Pancreas (tissue), 10 donors: ENCODE data around the gene GPR61. TPM values are rescaled to one million over a fixed set of nuclear protein-coding genes. Genes with fewer than 3 reads are reported as not detected.

Source experiments
- ATAC-seq, 4 donors: fragments of 200-7000 bp; cut with Tn5 transposase; one replicate each; pipeline versions ENCODE4 v1.8.0 to v1.9.1; 2020; ENCODE audit warnings: mild to moderate bottlenecking in 4 of 4, moderate library complexity in 4 of 4
- DNase-seq, 6 donors: peaks; one replicate each; pipeline ENCODE4 v3.0.0-alpha.2; 2020
- FAIRE-seq: peaks from 2 replicates; lab custom pipeline; 2012; peaks lifted over from hg19 to GRCh38; lab: Jason Lieb, UNC
- H3K27ac ChIP-seq, 4 donors: fragments of 200-600 bp; sonication (generic); 1 replicate in 3 of 4; 2 replicates in 1 of 4; pipeline versions ENCODE4 v1.5.0 to v1.8.0; 2020
- H3K27me3 ChIP-seq, 4 donors: fragments of 200-600 bp; one replicate each; pipeline ENCODE4 v1.8.0; 2021
- H3K36me3 ChIP-seq, 3 donors: fragments of 200-600 bp; sonication (generic) in 1 of 3; one replicate each; pipeline versions ENCODE4 v1.5.0 to v1.8.0; 2020 to 2021
- H3K4me1 ChIP-seq, 3 donors: fragments of 200-600 bp; one replicate each; pipeline ENCODE4 v1.8.0; 2021
- H3K4me3 ChIP-seq, 4 donors: fragments of 200-600 bp; sonication (generic) in 2 of 4; one replicate each; pipeline versions ENCODE4 v1.5.0 to v1.8.0; 2020 to 2021
- H3K9me3 ChIP-seq, 4 donors: fragments of 200-600 bp; one replicate each; pipeline ENCODE4 v1.8.0; 2021
- WGBS, 2 donors: extraction: QIAGEN DNeasy Blood & Tissue Kit; methylation state at CpG; one replicate each; pipeline ENCODE4 v1.1.7; 2013; 5-methylcytosine and 5-hydroxymethylcytosine counted together
- intact Hi-C, 3 donors: fragments of 100-400 bp; cut with DNase I; formaldehyde crosslinking; loops; one replicate each; pipeline versions ENCODE4 v1.11.1 to v1.14.2; 2022
- polyA plus RNA-seq, 2 donors: library from polyadenylated mRNA; stranded (reverse); fragments of 200-250 nt; gene quantifications; one replicate each; pipeline ENCODE4 v1.2.3, GENCODE V29; 2013
- total RNA-seq, 6 donors: library from RNA; stranded (reverse); fragmentation: NEBNext Ultra II Directional in 4 of 6; extraction: Animal tissue kit (Norgen Biotek cat#: 25700) in 4 of 6; gene quantifications; one replicate each; pipeline versions ENCODE4 v1.2.1 to v1.2.4, GENCODE V29; 2021 to 2023
- TF ChIP-seq, protein P1 (sequence below), 4 donors: fragments of 200-600 bp; sonication (generic) in 3 of 4; IDR thresholded peaks; one replicate each; pipeline versions ENCODE4 v1.5.0 to v1.8.0; 2021; ENCODE audit warnings: antibody characterized with exemption in 4 of 4
- donor health status: healthy with polysubstance abuse.
- donor health status: DM: no; HTN: no; CAD: no; lungs with moderate emphysema.
- donor health status: DM: no; HTN: no; CAD: no.
- donor health status: control.
- donor health status: control.
- donor health status: Bipolar disorder and iron deficiency.
- donor health status: DM: yes; HTN: yes; CAD: no.
- donor health status: DM: no; HTN: no; CAD: no.
- donor health status: DM: no; HTN: no; CAD: no.
- donor health status: DM: yes; HTN: yes; CAD: no.

GPR61 gene, protein sequence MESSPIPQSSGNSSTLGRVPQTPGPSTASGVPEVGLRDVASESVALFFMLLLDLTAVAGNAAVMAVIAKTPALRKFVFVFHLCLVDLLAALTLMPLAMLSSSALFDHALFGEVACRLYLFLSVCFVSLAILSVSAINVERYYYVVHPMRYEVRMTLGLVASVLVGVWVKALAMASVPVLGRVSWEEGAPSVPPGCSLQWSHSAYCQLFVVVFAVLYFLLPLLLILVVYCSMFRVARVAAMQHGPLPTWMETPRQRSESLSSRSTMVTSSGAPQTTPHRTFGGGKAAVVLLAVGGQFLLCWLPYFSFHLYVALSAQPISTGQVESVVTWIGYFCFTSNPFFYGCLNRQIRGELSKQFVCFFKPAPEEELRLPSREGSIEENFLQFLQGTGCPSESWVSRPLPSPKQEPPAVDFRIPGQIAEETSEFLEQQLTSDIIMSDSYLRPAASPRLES
- total RNA-seq (under 1 TPM in 1 of 6 donors, not detected in 5; 0.09 TPM), polyA plus RNA-seq (under 1 TPM in 1 of 2 donors, not detected in 1; 0.19 TPM)

DNA sequence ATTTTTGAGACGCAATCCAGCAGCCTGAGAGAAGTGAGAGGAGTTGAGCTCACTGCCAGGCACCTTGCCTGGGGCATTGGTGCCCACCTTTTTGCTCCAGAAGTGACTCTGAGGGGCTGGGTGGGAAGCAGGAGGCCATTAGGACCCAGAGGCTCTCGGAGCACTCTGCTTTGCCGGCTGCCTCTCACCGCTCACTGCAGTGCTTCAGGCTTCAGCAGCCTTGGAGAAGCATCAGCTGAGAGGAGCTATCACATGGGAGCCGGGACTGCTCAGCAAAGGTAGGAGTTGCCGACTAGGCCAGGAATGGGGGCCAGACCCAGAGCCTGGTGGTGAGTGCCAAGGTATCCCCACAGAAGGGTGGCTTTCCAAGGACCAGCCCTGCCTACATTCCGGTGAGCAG, at the start of gene GPR61:
Gene GPR61 (plus strand): TSS at position 197 of the 400 bp plus-strand sequence. CDS start 3,151 bp downstream, outside the sequence.
- H3K36me3 ChIP-seq = no peaks in the 10 kb centered on the region
- H3K27me3 ChIP-seq = no peaks in the 10 kb centered on the region
- no peaks in the 10 kb centered on the region for H3K4me1 ChIP-seq
- TF ChIP-seq, protein P1, sequence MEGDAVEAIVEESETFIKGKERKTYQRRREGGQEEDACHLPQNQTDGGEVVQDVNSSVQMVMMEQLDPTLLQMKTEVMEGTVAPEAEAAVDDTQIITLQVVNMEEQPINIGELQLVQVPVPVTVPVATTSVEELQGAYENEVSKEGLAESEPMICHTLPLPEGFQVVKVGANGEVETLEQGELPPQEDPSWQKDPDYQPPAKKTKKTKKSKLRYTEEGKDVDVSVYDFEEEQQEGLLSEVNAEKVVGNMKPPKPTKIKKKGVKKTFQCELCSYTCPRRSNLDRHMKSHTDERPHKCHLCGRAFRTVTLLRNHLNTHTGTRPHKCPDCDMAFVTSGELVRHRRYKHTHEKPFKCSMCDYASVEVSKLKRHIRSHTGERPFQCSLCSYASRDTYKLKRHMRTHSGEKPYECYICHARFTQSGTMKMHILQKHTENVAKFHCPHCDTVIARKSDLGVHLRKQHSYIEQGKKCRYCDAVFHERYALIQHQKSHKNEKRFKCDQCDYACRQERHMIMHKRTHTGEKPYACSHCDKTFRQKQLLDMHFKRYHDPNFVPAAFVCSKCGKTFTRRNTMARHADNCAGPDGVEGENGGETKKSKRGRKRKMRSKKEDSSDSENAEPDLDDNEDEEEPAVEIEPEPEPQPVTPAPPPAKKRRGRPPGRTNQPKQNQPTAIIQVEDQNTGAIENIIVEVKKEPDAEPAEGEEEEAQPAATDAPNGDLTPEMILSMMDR (IDR thresholded peaks at IDR 0.05) = no peak
- DNase-seq (no peak), ATAC-seq (no peak), FAIRE-seq (no peak)
- H3K4me3 ChIP-seq = no peak within 1 kb of the TSS
- intact Hi-C loops = loop anchor here (5.0 to 10.0 kb wide), 5 partner anchors 88 to 445 kb away; partner anchors contain the start of gene AHCYL1 (in 1 of the 3)
- no peaks in the 10 kb centered on the region for H3K9me3 ChIP-seq
- no peak within 1 kb of the TSS for H3K27ac ChIP-seq
- 60 to 61% methylated on average over 7 of the region's 7 CpGs for WGBS, 2 donors

DNA sequence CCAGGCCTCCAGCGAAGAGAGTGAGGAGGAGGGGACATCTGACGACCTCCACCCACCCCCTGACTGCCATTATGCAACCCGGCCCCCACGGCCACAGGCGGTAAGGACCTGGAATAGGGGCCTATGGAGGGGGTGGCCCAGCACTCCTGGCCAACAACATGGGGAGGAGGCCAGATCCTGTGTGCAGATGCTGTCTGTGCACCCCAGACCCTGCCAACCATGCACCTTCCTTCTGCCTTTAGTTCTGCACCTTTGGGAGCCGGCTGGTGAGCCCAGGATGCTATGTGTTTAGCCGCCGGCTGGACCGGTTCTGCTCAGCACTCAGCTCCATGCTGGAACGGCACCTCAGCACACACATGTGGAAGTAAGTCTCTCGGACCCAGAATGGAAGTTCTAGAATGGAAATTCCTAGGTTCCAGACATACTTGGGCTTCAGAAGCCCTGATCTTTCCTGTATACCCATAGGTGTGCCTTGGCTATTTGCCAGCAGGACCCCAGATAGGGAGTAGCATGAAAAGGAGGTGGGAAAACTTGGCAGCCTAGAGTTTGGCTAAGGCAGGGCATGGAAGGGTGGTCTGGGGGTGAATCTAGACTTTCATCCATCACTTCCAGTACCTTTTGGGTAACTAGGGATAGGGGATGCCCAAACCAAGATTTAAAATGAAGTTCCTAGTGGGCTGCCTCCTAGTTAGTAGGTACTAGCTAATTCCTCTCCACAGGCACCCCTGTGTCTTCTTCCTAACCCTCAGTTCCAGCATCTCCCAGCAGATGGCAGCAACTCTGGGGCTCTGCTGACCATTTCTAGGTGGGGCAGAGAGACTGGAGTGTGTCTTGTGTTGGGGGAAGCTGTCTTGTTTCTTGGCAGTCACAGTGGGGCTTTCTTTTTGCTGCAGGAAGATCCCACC, 49.4 kb upstream of the GPR61 start:
- H3K4me1 ChIP-seq = peaks cover 0 to 7% (median 6%) of the 10 kb centered on the region in 3 donors
- intact Hi-C loops = loop anchor here in 1 of 3 donors (5.0 kb wide), 1 partner anchor 42 kb away; no protein-coding TSS in a partner anchor
- no peak overlapping the region for H3K27ac ChIP-seq
- H3K4me3 ChIP-seq = no peak overlapping the region
- DNase-seq = peak in 5 of 6 donors; percentile 48 to 78 (median 74)
- FAIRE-seq = no peak
- H3K27me3 ChIP-seq = no peaks in the 10 kb centered on the region
- TF ChIP-seq, protein P1 (IDR thresholded peaks at IDR 0.05) = peak; percentile 70 to 80 (median 70)
- peak in 3 of 4 donors; percentile 51 to 61 (median 59) for ATAC-seq
- H3K9me3 ChIP-seq = no peaks in the 10 kb centered on the region
- WGBS, 2 donors = 75 to 77% methylated on average over 11 of the region's 11 CpGs
- H3K36me3 ChIP-seq = no peaks in the 10 kb centered on the region

DNA sequence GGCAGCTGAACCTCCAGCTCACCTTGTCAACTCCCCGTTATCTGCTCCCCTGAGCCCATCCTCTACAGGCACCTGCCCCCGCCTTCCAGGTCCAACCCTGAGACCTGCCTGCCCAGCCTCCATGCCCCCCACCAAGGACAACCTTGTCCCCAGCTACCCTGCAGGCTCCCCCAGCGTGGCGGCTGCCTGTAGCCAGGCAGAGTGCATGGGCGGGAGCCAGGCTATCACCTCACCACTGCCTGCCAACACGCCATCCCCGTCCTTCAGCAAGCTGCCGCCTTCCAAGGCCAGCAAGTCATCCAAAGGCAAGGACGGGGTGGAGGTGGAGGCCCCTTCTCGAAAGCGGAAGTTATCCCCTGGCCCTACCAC, 48.8 kb upstream of the GPR61 start:
- 70 to 72% methylated on average over 11 of the region's 11 CpGs for WGBS, 2 donors
- FAIRE-seq (no peak), DNase-seq (peak in 1 of 6 donors; percentile 45), ATAC-seq (no peak)
- peaks cover 0 to 7% (median 6%) of the 10 kb centered on the region in 3 donors for H3K4me1 ChIP-seq
- no peak overlapping the region for H3K27ac ChIP-seq
- no peaks in the 10 kb centered on the region for H3K9me3 ChIP-seq
- TF ChIP-seq, protein P1 (IDR thresholded peaks at IDR 0.05) = no peak
- intact Hi-C loops = loop anchor here in 1 of 3 donors (5.0 kb wide), 1 partner anchor 41 kb away; no protein-coding TSS in a partner anchor
- no peak overlapping the region for H3K4me3 ChIP-seq
- H3K36me3 ChIP-seq = peaks cover 0 to 1% (median under 1%) of the 10 kb centered on the region in 3 donors
- H3K27me3 ChIP-seq = no peaks in the 10 kb centered on the region

DNA sequence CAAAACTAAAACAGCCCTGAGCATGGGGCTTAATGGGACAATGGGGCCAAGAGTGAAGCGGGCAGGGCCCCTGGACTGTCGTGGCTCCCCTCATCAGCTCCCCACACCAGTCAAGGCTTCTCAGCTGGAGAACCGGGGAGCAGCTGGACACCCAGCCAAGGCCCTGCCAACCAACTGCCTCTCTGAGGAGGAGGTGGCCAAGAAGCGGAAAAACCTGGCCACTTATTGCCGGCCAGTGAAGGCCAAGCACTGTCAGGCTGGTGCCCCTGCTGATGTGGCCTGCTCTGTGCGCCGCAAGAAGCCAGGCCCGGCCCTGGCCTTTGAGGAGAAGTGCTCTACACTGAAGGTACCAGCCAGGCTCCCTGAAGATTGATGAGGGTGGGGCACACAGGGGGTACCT, 48.3 kb upstream of the GPR61 start:
- FAIRE-seq (no peak), DNase-seq (no peak), ATAC-seq (no peak)
- H3K27ac ChIP-seq = no peak overlapping the region
- 86 to 91% methylated on average over 8 of the region's 8 CpGs for WGBS, 2 donors
- H3K9me3 ChIP-seq = no peaks in the 10 kb centered on the region
- intact Hi-C loops = loop anchor here in 1 of 3 donors (5.0 kb wide), 1 partner anchor 41 kb away; no protein-coding TSS in a partner anchor
- H3K4me3 ChIP-seq = no peak overlapping the region
- H3K27me3 ChIP-seq = no peaks in the 10 kb centered on the region
- peaks cover 0 to 6% (median 3%) of the 10 kb centered on the region in 3 donors for H3K36me3 ChIP-seq
- H3K4me1 ChIP-seq = peaks cover 0 to 7% (median 6%) of the 10 kb centered on the region in 3 donors
- TF ChIP-seq, protein P1 (IDR thresholded peaks at IDR 0.05) = no peak
